HCT116 (cell line): ENCODE data around the gene LCN10.

ENCODE experiments used
- CEBPB ChIP-seq: IDR thresholded peaks from 2 replicates; pipeline ENCODE4 v1.6.1; 2012; ENCODE audit warnings: low read depth
- EZH2 ChIP-seq: fragments of 200-600 bp; sonication (generic); IDR thresholded peaks from 2 replicates; pipeline ENCODE4 v1.6.1; 2017; ENCODE audit warnings: antibody characterized with exemption, mixed run types
- POLR2AphosphoS5 ChIP-seq: IDR thresholded peaks from 2 replicates; pipeline ENCODE4 v1.6.1; 2011; ENCODE audit warnings: mild to moderate bottlenecking, low read depth, low read length, moderate library complexity

DNA sequence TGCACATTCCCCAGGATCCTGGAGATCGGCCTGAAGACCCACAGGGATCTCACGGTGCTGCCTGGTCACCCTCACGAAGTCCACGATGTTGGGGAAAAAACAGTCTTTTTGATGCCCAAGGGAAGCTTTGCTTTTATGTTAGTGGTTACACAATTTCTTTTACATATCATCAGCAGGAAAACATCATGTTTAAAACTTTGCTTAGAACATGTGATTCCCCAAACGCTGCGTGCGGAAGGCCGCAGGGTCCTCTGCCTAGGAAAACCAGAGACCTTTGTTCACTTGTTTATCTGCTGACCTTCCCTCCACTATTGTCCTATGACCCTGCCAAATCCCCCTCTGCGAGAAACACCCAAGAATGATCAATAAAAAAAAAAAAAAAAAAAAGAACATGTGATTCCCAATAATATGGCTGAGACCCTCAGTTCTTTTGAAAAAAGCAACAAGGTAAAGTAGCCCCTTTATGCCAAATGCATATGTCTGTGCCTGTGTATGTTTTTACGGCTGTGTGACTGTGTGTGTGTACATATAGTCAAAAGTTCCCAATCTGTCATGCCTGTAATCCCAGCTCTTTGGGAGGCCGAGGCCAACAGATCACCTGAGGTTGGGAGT lies 44.0 kb downstream of the LCN10 start:
- TF ChIP-seq POLR2AphosphoS5 = no peak
- no peak for TF ChIP-seq CEBPB
- no peak for TF ChIP-seq EZH2
